B cell (primary cell): ENCODE data around the gene PPFIA4. TPM values are rescaled to one million over a fixed set of nuclear protein-coding genes. Genes with fewer than 3 reads are reported as not detected.
A peak's percentile ranks its signal among the peaks of the same experiment; 100 is the strongest.

Experiments
- ATAC-seq: fragments of 200-7000 bp; cut with Tn5 transposase; one replicate; pipeline ENCODE4 v1.10.0; 2021; ENCODE audit warnings: low read depth, mild to moderate bottlenecking, moderate number of reproducible peaks, moderate library complexity
- CTCF ChIA-PET: fragments of 350-600 bp; sonication (Branson Sonifier 250); formaldehyde crosslinking; loops from one replicate; lab custom pipeline; 2021; ENCODE audit warnings: antibody characterized with exemption, inconsistent platforms; lab: Charles Lee
- POLR2A ChIA-PET: fragments of 350-600 bp; sonication (Branson Sonifier 250); formaldehyde crosslinking; loops from one replicate; lab custom pipeline; 2021; ENCODE audit warnings: antibody characterized with exemption; lab: Charles Lee
- DNase-seq: peaks from one replicate; pipeline ENCODE4 v3.0.0; 2013
- H2AFZ ChIP-seq: 2 replicates; pipeline ENCODE4 v1.6.1; 2012; ENCODE audit warnings: mild to moderate bottlenecking, low read depth, low read length; ENCODE audit not compliant: insufficient read depth, poor library complexity, severe bottlenecking
- H3K27ac ChIP-seq, 2 donors: 1 replicate in 1 of 2; 2 replicates in 1 of 2; pipeline ENCODE4 v1.5.1; 2012 to 2013; ENCODE audit warnings: low read length in 2 of 2, mild to moderate bottlenecking in 2 of 2, moderate library complexity in 1 of 2
- H3K27me3 ChIP-seq, 4 experiments: fragments of 200-600 bp in 1 of 4; sonication (generic) in 1 of 4; replicated peaks in 1 of 4; 1 replicate in 2 of 4; 2 replicates in 2 of 4; pipeline versions ENCODE4 v1.6.1 to v1.7.0; 2013 to 2016; ENCODE audit warnings: low read length in 3 of 4, mild to moderate bottlenecking in 2 of 4, mixed read lengths in 1 of 4, moderate library complexity in 1 of 4; ENCODE audit not compliant: insufficient read depth in 4 of 4, control insufficient read depth in 3 of 4; ENCODE audit errors: control extremely low read depth in 1 of 4
- H3K36me3 ChIP-seq, 2 experiments: replicated peaks in 1 of 2; 1 replicate in 1 of 2; 2 replicates in 1 of 2; pipeline versions ENCODE4 v1.6.1 to v1.7.1; 2013; ENCODE audit warnings: low read length in 1 of 2; ENCODE audit not compliant: insufficient read depth in 2 of 2, control insufficient read depth in 1 of 2; ENCODE audit errors: control extremely low read depth in 1 of 2, extremely low read depth in 1 of 2
- H3K4me1 ChIP-seq, 2 donors: fragments of 200-600 bp in 1 of 2; sonication (generic) in 1 of 2; 1 replicate in 1 of 2; 2 replicates in 1 of 2; pipeline versions ENCODE4 v1.5.1 to v1.6.1; 2013 to 2017; ENCODE audit warnings: low read length in 2 of 2; ENCODE audit not compliant: control insufficient read depth in 2 of 2, insufficient read depth in 2 of 2
- H3K4me2 ChIP-seq: replicated peaks from 2 replicates; pipeline ENCODE3; 2012; ENCODE audit warnings: mild to moderate bottlenecking, low read depth, low read length; ENCODE audit not compliant: poor library complexity, severe bottlenecking
- H3K4me3 ChIP-seq, 5 experiments: fragments of 200-600 bp in 1 of 5; sonication (generic) in 1 of 5; 1 replicate in 3 of 5; 2 replicates in 2 of 5; pipeline versions ENCODE4 v1.5.1 to v1.7.0; 2011 to 2016; ENCODE audit warnings: low read length in 4 of 5, mild to moderate bottlenecking in 4 of 5, low read depth in 2 of 5, control low read depth in 1 of 5, moderate library complexity in 1 of 5; ENCODE audit not compliant: insufficient read depth in 1 of 5; ENCODE audit errors: control extremely low read depth in 1 of 5, extremely low read depth in 1 of 5
- H3K79me2 ChIP-seq: fragments of 200-600 bp; sonication (generic); one replicate; pipeline ENCODE4 v1.6.0; 2016; ENCODE audit warnings: low read length; ENCODE audit not compliant: control insufficient read depth, insufficient read depth
- H3K9ac ChIP-seq: fragments of 200-600 bp; sonication (generic); 2 replicates; pipeline ENCODE4 v1.6.1; 2017; ENCODE audit warnings: mild to moderate bottlenecking, low read length, moderate library complexity
- H3K9me3 ChIP-seq, 3 donors: one replicate each; pipeline versions ENCODE4 v1.6.1 to v1.7.1; 2013; ENCODE audit warnings: low read length in 2 of 3; ENCODE audit not compliant: control insufficient read depth in 2 of 3, insufficient read depth in 1 of 3; ENCODE audit errors: control extremely low read depth in 1 of 3
- H4K20me1 ChIP-seq: 2 replicates; pipeline ENCODE4 v1.6.0; 2012; ENCODE audit warnings: mild to moderate bottlenecking, low read length; ENCODE audit not compliant: insufficient read depth, control insufficient read depth, poor library complexity, severe bottlenecking
- H3K27ac Mint-ChIP-seq: one replicate; pipeline ENCODE4 v1.8.0; 2021; ENCODE audit warnings: mixed read lengths
- H3K27me3 Mint-ChIP-seq: one replicate; pipeline ENCODE4 v1.8.0; 2021; ENCODE audit warnings: mixed read lengths
- H3K4me1 Mint-ChIP-seq: one replicate; pipeline ENCODE4 v1.8.0; 2021; ENCODE audit warnings: mixed read lengths
- H3K4me3 Mint-ChIP-seq: one replicate; pipeline ENCODE4 v1.8.0; 2021; ENCODE audit warnings: mixed read lengths
- H3K9me3 Mint-ChIP-seq: one replicate; pipeline ENCODE4 v1.8.0; 2022; ENCODE audit warnings: mixed read lengths; ENCODE audit not compliant: insufficient read depth
- EZH2 ChIP-seq: IDR thresholded peaks from 2 replicates; pipeline ENCODE4 v1.6.1; 2012; ENCODE audit warnings: borderline replicate concordance, low read depth, mild to moderate bottlenecking, moderate library complexity, low read length; ENCODE audit not compliant: insufficient read depth, poor library complexity, severe bottlenecking
- WGBS: methylation state at CpG from one replicate; pipeline ENCODE4 v1.1.5; 2013; ENCODE audit warnings: missing lambda C conversion rate; ENCODE audit not compliant: insufficient coverage; 5-methylcytosine and 5-hydroxymethylcytosine counted together
- intact Hi-C: fragments of 100-400 bp; cut with micrococcal nuclease; formaldehyde crosslinking; loops from one replicate; pipeline ENCODE4 v1.10.0; 2022
- polyA plus RNA-seq: library from polyadenylated mRNA; depleted of rRNA; stranded (reverse); fragments of >200 nt; gene quantifications from 2 replicates; pipeline ENCODE4 v1.2.3, GENCODE V29; 2012
- total RNA-seq, 2 donors: library from RNA; stranded (reverse); fragments of 120-200 nt in 1 of 2; gene quantifications; 1 replicate in 1 of 2; 2 replicates in 1 of 2; pipeline versions ENCODE4 v1.2.3 to v1.2.4, GENCODE V29; 2013 to 2022
- TF ChIP-seq, protein P1 (sequence below): fragments of 200-600 bp; IDR thresholded peaks from one replicate; pipeline ENCODE4 v1.8.0; 2022; ENCODE audit warnings: antibody characterized with exemption, mild to moderate bottlenecking

PPFIA4 gene
- total and polyA plus RNA-seq, 2 donors (not counting 1 experiment from before 2014, with no cell fraction given), result 0.09 to 0.62 TPM

DNA sequence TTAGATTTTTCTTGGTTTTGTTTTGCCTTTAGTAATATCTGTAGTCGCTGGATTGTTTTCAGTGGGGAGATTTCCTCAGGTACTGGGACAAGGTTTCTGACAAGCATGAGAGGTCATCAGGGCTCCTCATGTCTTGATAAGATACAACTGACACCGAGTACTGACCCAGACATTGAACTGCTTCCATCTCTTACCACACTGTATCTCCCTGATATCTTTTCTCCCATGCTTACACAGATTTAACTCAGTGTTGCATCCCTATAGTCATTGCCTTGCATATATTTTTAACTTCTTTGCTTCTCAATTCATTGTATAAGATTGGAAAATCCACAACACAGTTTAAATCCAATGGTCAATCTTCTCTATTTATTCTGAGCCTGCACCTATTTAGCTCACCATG lies 46.8 kb upstream of the PPFIA4 start:
- 86% methylated on average over 1 of the region's 2 CpGs for WGBS

DNA sequence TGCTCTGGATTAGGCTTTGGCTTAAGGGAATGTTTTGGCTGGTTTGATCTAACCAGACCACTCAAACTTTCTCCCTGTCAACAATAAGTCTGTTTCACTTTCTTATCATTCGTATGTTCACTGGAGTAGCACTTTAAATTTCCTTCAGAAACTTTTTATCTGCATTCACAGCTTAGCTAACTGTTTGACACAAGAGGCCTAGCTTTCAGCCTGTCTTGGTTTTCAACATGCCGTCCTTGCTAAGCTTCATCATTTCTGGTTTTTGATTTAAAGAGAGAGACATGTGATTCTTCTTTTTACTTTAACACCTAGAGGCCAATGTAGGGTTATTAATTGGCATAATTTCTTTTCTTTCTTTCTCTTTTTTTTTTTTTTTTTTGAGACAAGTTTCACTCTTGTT lies 44.4 kb upstream of the PPFIA4 start:
- H3K27me3 ChIP-seq, result peaks cover 0 to 2% (median 0%) of the 10 kb centered on the region in 4 experiments
- Mint-ChIP-seq H3K27me3 (peaks cover 21% of the 10 kb centered on the region), H3K4me3 (no peak overlapping the region), H3K9me3 (no peaks in the 10 kb centered on the region), H3K4me1 (peaks cover 6% of the 10 kb centered on the region), H3K27ac (peak overlapping the region; percentile 71)
- H3K4me3 ChIP-seq, result no peak overlapping the region
- no peak overlapping the region for H3K4me2 ChIP-seq
- DNase-seq (no peak), ATAC-seq (no peak)
- H3K4me1 ChIP-seq, result no peaks in the 10 kb centered on the region
- H4K20me1 ChIP-seq, result no peaks in the 10 kb centered on the region
- no peaks in the 10 kb centered on the region for H3K36me3 ChIP-seq
- peak overlapping the region in 1 of 2 donors; percentile 4 for H3K27ac ChIP-seq
- H2AFZ ChIP-seq, result peak overlapping the region; percentile 52
- no peak overlapping the region for H3K9ac ChIP-seq
- ChIA-PET POLR2A (interaction anchor here (0.7 kb wide), 1 partner anchor 510 kb away, joined by 5 read pairs; no protein-coding TSS in a partner anchor), CTCF (interaction anchor here (0.7 to 1.1 kb wide), 3 partner anchors 9 to 14 kb away, joined by 3 to 4 read pairs (median 3); no protein-coding TSS in a partner anchor)
- H3K79me2 ChIP-seq, result no peaks in the 10 kb centered on the region
- no peak for TF ChIP-seq EZH2
- TF ChIP-seq, protein P1, sequence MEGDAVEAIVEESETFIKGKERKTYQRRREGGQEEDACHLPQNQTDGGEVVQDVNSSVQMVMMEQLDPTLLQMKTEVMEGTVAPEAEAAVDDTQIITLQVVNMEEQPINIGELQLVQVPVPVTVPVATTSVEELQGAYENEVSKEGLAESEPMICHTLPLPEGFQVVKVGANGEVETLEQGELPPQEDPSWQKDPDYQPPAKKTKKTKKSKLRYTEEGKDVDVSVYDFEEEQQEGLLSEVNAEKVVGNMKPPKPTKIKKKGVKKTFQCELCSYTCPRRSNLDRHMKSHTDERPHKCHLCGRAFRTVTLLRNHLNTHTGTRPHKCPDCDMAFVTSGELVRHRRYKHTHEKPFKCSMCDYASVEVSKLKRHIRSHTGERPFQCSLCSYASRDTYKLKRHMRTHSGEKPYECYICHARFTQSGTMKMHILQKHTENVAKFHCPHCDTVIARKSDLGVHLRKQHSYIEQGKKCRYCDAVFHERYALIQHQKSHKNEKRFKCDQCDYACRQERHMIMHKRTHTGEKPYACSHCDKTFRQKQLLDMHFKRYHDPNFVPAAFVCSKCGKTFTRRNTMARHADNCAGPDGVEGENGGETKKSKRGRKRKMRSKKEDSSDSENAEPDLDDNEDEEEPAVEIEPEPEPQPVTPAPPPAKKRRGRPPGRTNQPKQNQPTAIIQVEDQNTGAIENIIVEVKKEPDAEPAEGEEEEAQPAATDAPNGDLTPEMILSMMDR, result no peak
- intact Hi-C loops, result no loop called here
- 33% methylated on average over 1 of the region's 2 CpGs for WGBS
- H3K9me3 ChIP-seq, result no peaks in the 10 kb centered on the region

More for the DNA sequence above, 46.8 kb upstream of the PPFIA4 start:
- Histone ChIP-seq H3K27ac (no peak overlapping the region), H3K9ac (no peak overlapping the region), H4K20me1 (no peaks in the 10 kb centered on the region), H3K9me3 (no peaks in the 10 kb centered on the region), H3K4me1 (no peaks in the 10 kb centered on the region), H3K36me3 (no peaks in the 10 kb centered on the region), H3K79me2 (no peaks in the 10 kb centered on the region), H3K4me2 (no peak overlapping the region), H3K4me3 (no peak overlapping the region), H3K27me3 (peaks cover 0 to 2% (median 0%) of the 10 kb centered on the region in 4 experiments), H2AFZ (no peak overlapping the region)
- H3K9me3 Mint-ChIP-seq, result no peaks in the 10 kb centered on the region
- intact Hi-C loops, result no loop called here
- DNase-seq (no peak), ATAC-seq (no peak)
- peaks cover 6% of the 10 kb centered on the region for H3K4me1 Mint-ChIP-seq
- H3K27me3 Mint-ChIP-seq, result peaks cover 26% of the 10 kb centered on the region
- CTCF ChIA-PET, result interaction anchor here (1.3 to 2.1 kb wide), 2 partner anchors 11 to 21 kb away, joined by 3 to 10 read pairs; no protein-coding TSS in a partner anchor
- H3K27ac Mint-ChIP-seq, result no peak overlapping the region
- no peak for TF ChIP-seq EZH2
- TF ChIP-seq, protein P1, result no peak
- POLR2A ChIA-PET, result no interaction called here
- no peak overlapping the region for H3K4me3 Mint-ChIP-seq
